Keratinocyte (primary cell): ENCODE data around the gene RGPD8. TPM values are rescaled to one million over a fixed set of nuclear protein-coding genes. Genes with fewer than 3 reads are reported as not detected.

ENCODE experiments used
- DNase-seq: peaks from one replicate; pipeline ENCODE4 v3.0.0-alpha.2; 2011; ENCODE audit warnings: low read depth, missing footprints, low spot score
- FAIRE-seq: peaks from 2 replicates; lab custom pipeline; 2011; peaks lifted over from hg19 to GRCh38; lab: Jason Lieb, UNC
- H2AFZ ChIP-seq: 2 replicates; pipeline ENCODE4 v1.6.0; 2012; ENCODE audit warnings: low read length, control low read depth, inconsistent platforms; ENCODE audit not compliant: control insufficient read depth
- H3K27ac ChIP-seq: 2 replicates; pipeline ENCODE4 v1.5.1; 2011; ENCODE audit warnings: low read length; ENCODE audit not compliant: control insufficient read depth, insufficient read depth
- H3K27me3 ChIP-seq: 3 replicates; pipeline ENCODE4 v1.6.0; 2011; ENCODE audit warnings: low read length; ENCODE audit not compliant: control insufficient read depth, insufficient read depth; ENCODE audit errors: extremely low read depth
- H3K36me3 ChIP-seq, 2 experiments: 2 replicates in 1 of 2; 3 replicates in 1 of 2; pipeline ENCODE4 v1.5.1; 2011; ENCODE audit warnings: low read length in 2 of 2, mild to moderate bottlenecking in 1 of 2; ENCODE audit not compliant: control insufficient read depth in 2 of 2, insufficient read depth in 2 of 2; ENCODE audit errors: extremely low read depth in 1 of 2
- H3K4me1 ChIP-seq: 3 replicates; pipeline ENCODE4 v1.5.1; 2011; ENCODE audit warnings: low read length; ENCODE audit not compliant: control insufficient read depth, insufficient read depth; ENCODE audit errors: extremely low read depth
- H3K4me2 ChIP-seq: 3 replicates; pipeline ENCODE4 v1.6.0; 2011; ENCODE audit warnings: low read depth, low read length; ENCODE audit not compliant: control insufficient read depth, insufficient read depth; ENCODE audit errors: extremely low read depth
- H3K4me3 ChIP-seq, 3 experiments: fragments of 200-600 bp in 1 of 3; sonication (generic) in 1 of 3; 2 replicates in 2 of 3; 3 replicates in 1 of 3; pipeline ENCODE4 v1.5.1; 2011 to 2016; ENCODE audit warnings: low read length in 3 of 3, mild to moderate bottlenecking in 3 of 3, control low read depth in 2 of 3, inconsistent platforms in 1 of 3, low read depth in 1 of 3, mixed read lengths in 1 of 3, mixed run types in 1 of 3, moderate library complexity in 1 of 3; ENCODE audit not compliant: control insufficient read depth in 2 of 3, insufficient read depth in 2 of 3; ENCODE audit errors: extremely low read depth in 1 of 3
- H3K79me2 ChIP-seq: 2 replicates; pipeline ENCODE4 v1.6.0; 2012; ENCODE audit warnings: low read length; ENCODE audit not compliant: control insufficient read depth, insufficient read depth
- H3K9ac ChIP-seq: 3 replicates; pipeline ENCODE4 v1.6.0; 2011; ENCODE audit warnings: low read length; ENCODE audit not compliant: control insufficient read depth, insufficient read depth; ENCODE audit errors: extremely low read depth
- H3K9me1 ChIP-seq: 3 replicates; pipeline ENCODE4 v1.6.0; 2011; ENCODE audit warnings: low read length; ENCODE audit not compliant: control insufficient read depth, insufficient read depth; ENCODE audit errors: extremely low read depth
- H3K9me3 ChIP-seq: 2 replicates; pipeline ENCODE4 v1.5.1; 2012; ENCODE audit warnings: low read depth, low read length; ENCODE audit not compliant: control insufficient read depth
- H4K20me1 ChIP-seq: 3 replicates; pipeline ENCODE4 v1.6.0; 2011; ENCODE audit warnings: low read length; ENCODE audit not compliant: control insufficient read depth, insufficient read depth; ENCODE audit errors: extremely low read depth
- EZH2 ChIP-seq: IDR thresholded peaks from one replicate; pipeline ENCODE4 v1.6.1; 2012; ENCODE audit warnings: inconsistent platforms, mild to moderate bottlenecking, low read length, moderate library complexity
- dilution Hi-C: fragments of 300-500 bp; cut with MboI; formaldehyde crosslinking; loops from one replicate; pipeline ENCODE4 v1.7.0; 2020; ENCODE audit warnings: low sequenced_read_pairs; ENCODE audit not compliant: extremely low pct_ligation_motif_present
- polyA plus RNA-seq, 5 experiments: library from polyadenylated mRNA; depleted of rRNA in 3 of 5; stranded (reverse) in 3 of 5; stranded (forward) in 1 of 5; unstranded in 1 of 5; fragments of >200 nt; gene quantifications; 1 replicate in 1 of 5; 2 replicates in 3 of 5; 3 replicates in 1 of 5; pipeline versions ENCODE4 v1.2.1 to v1.2.3, GENCODE V29; 2011 to 2012; ENCODE audit warnings: missing spikeins in 2 of 5, low read depth in 1 of 5, low replicate concordance in 1 of 5
- TF ChIP-seq, protein P1 (sequence below), 3 experiments: IDR thresholded peaks in 1 of 3; conservative IDR thresholded peaks in 1 of 3; optimal IDR thresholded peaks in 1 of 3; 2 replicates in 2 of 3; 3 replicates in 1 of 3; pipeline versions ENCODE3 to v1.5.1; 2011; ENCODE audit warnings: low read length in 3 of 3, mild to moderate bottlenecking in 3 of 3, moderate library complexity in 2 of 3, control low read depth in 1 of 3, inconsistent platforms in 1 of 3; ENCODE audit not compliant: insufficient read depth in 2 of 3; ENCODE audit errors: extremely low read depth in 1 of 3

RGPD8 gene
- polyA plus RNA-seq, 1 donor (not counting 4 experiments of a cell fraction or from before 2014, with no cell fraction given): 2.4 TPM

DNA sequence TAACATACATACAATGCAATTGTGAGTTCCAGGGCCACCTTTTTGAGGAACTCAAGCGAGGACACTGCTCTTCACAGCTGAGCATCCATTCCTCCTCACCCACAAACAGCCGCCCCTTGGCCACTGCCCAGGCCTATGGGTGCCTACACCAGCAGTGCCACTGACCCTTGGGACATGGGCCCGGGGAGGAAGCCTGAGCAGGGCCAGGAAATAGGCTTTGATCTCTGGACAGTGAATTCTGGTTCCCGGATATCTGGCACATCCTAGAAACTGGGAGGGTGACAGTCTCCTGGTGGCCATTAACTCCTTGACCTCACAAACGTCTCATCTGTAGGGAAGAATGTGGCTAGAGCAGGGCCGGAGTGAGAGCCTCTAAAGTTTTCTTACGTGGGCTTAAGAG is 43.0 kb upstream of the RGPD8 start:
- Histone ChIP-seq H3K27ac (no peak overlapping the region), H3K9me1 (no peaks in the 10 kb centered on the region), H3K4me2 (no peak overlapping the region), H3K79me2 (no peaks in the 10 kb centered on the region), H4K20me1 (no peaks in the 10 kb centered on the region), H3K4me3 (no peak overlapping the region), H3K36me3 (no peaks in the 10 kb centered on the region), H3K9me3 (no peaks in the 10 kb centered on the region), H3K4me1 (peaks cover 5% of the 10 kb centered on the region), H3K9ac (no peak overlapping the region), H3K27me3 (no peaks in the 10 kb centered on the region), H2AFZ (no peak overlapping the region)
- no peak for FAIRE-seq
- no peak for DNase-seq
- dilution Hi-C loops: no loop called here
- TF ChIP-seq, protein P1, sequence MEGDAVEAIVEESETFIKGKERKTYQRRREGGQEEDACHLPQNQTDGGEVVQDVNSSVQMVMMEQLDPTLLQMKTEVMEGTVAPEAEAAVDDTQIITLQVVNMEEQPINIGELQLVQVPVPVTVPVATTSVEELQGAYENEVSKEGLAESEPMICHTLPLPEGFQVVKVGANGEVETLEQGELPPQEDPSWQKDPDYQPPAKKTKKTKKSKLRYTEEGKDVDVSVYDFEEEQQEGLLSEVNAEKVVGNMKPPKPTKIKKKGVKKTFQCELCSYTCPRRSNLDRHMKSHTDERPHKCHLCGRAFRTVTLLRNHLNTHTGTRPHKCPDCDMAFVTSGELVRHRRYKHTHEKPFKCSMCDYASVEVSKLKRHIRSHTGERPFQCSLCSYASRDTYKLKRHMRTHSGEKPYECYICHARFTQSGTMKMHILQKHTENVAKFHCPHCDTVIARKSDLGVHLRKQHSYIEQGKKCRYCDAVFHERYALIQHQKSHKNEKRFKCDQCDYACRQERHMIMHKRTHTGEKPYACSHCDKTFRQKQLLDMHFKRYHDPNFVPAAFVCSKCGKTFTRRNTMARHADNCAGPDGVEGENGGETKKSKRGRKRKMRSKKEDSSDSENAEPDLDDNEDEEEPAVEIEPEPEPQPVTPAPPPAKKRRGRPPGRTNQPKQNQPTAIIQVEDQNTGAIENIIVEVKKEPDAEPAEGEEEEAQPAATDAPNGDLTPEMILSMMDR (optimal IDR thresholded peaks at IDR 0.05 in 1 of 3, IDR thresholded peaks at IDR 0.05 in 1 of 3, conservative IDR thresholded peaks at IDR 0.05 in 1 of 3; ENCODE audit: extremely low read depth in 1 of 3, insufficient read depth in 2 of 3, low read length in 3 of 3): no peak
- no peak for TF ChIP-seq EZH2

DNA sequence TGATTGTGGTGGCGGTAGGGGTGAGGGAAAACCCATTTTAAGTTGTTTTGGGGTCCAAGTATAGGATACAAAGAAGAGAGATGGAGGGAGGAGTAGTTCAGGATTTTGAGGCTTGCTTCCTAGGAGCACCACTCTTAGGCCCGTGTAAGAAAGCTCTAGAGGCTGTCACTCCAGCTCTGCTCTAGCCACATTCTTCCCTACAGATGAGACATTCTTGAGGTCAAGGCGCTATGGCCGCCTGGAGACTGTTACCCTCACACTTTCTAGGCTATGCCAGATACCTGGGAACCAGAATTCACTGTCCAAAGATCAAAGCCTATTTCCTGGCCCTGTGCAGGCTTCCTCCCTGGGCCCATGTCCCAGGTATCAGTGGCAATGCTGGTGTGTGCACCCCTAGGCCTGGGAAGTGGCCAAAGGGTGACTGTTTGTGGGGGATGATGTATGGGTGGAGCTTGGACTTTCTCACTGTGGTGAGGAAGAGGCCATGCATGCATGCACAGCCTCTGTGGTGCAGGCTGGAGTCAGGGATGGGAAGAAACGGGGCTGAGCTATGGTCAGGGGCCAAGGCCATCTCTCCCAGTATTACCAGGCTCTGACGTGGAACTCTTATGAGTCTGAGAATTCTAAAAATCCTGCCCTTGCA is 41.5 kb upstream of the RGPD8 start:
- no peak overlapping the region for H2AFZ ChIP-seq
- no peaks in the 10 kb centered on the region for H3K27me3 ChIP-seq
- FAIRE-seq (no peak), DNase-seq (no peak)
- no peak for TF ChIP-seq EZH2
- TF ChIP-seq, protein P1 (optimal IDR thresholded peaks at IDR 0.05 in 1 of 3, IDR thresholded peaks at IDR 0.05 in 1 of 3, conservative IDR thresholded peaks at IDR 0.05 in 1 of 3; ENCODE audit: extremely low read depth in 1 of 3, insufficient read depth in 2 of 3, low read length in 3 of 3): no peak
- H3K9ac ChIP-seq: no peak overlapping the region
- H3K9me3 ChIP-seq: no peaks in the 10 kb centered on the region
- H3K4me3 ChIP-seq: no peak overlapping the region
- no peak overlapping the region for H3K4me2 ChIP-seq
- dilution Hi-C loops: no loop called here
- H3K27ac ChIP-seq: no peak overlapping the region
- H3K79me2 ChIP-seq: no peaks in the 10 kb centered on the region
- H3K9me1 ChIP-seq: no peaks in the 10 kb centered on the region
- H4K20me1 ChIP-seq: no peaks in the 10 kb centered on the region
- no peaks in the 10 kb centered on the region for H3K4me1 ChIP-seq
- no peaks in the 10 kb centered on the region for H3K36me3 ChIP-seq
